DMS79 (cell line): ENCODE measurements around the gene LCN10.
A peak's percentile ranks its signal among the peaks of the same experiment; 100 is the strongest.
"Not testable (repeated sequence)": the region's sequence is repeated elsewhere in the genome, so short reads cannot be mapped to it uniquely, and the experiment has no call there.

Source experiments
- DNase-seq: peaks from one replicate; lab custom pipeline; 2025; lab: John Stamatoyannopoulos, UW

LCN10 gene

DNA sequence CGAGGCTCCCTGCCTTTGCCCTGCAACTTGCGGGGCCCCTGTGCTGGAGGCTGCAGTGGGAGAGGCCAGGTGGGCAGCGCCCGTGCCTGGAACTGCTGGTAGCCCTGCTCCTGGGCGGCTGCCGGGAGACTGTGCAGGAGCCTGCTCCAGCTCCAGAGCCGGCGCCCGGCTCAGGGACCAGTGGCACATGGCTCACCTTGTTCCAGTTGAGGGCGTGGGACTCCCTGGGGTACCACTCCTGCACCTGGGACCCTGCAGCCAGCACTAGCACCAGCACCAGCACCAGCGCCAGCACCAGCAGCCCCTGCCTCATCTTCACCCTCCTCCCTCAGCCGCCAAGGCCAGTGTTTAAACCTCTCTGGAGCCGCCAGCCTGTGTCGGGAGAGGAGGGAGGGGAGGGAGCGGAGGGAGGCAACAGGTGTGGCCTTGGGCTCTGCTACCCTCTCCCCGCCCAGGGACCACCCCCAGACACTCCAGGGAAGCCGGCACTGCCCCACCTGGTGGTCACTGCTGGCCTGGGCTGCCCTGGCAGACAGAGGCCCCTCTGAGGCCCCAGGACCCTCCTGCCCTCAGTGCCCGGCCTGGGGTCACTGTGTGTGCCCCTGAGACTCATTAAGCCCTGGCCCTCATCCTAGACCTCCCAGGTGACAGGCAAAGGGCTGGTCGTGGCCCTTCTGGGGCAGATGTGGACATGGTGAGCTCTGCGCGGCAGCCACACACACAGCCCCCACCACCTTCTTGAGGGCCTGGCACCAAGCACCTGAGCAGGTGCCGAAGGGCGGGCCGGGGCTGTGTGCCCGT is at the start of gene LCN10:
LCN10 (minus strand) TSS at position 350 of the 801 bp plus-strand sequence; CDS start at position 313, 37 bp downstream.
- DNase-seq, result peak; percentile 45

- peak; percentile 29 for DNase-seq
Measured at GRCh38 chr9:136791516-136792276, 49.0 kb upstream of the LCN10 start.

GRCh38 chr9:136790640-136791515 is 48.1 kb upstream of the LCN10 start, which contains the start of gene TMEM141:
Gene TMEM141, plus strand, starts transcription at chr9:136791344. Its CDS starts 27 bp downstream, at chr9:136791371.
- DNase-seq, result peak; percentile 98

DNA sequence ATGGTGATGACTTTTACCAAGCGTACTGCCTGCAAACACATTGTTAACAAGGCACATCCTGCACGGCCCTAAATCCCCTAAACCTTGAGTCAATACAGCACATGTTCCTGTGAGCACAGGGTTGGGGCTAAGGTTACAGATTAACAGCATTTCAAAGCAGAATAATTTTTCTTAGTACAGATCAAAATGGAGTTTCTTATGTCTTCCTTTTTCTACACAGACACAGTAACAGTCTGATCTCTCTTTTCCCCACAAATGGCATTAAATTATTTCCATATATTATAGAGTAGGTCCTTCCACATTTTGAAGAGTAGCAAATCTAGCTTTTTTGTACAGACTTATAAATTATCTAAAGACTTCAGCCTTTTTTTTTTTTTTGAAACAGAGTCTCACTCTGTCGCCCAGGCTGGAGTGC is 46.8 kb upstream of the LCN10 start:
- no peak for DNase-seq

- DNase-seq, result not testable (repeated sequence)
Measured at GRCh38 chr9:136788644-136789522, 46.1 kb upstream of the LCN10 start.

GRCh38 chr9:136787690-136788400 is 45.1 kb upstream of the LCN10 start:
- DNase-seq, result peak; percentile 56

- peak; percentile 59 for DNase-seq
Measured at GRCh38 chr9:136786983-136787382, 44.2 kb upstream of the LCN10 start.

DNA sequence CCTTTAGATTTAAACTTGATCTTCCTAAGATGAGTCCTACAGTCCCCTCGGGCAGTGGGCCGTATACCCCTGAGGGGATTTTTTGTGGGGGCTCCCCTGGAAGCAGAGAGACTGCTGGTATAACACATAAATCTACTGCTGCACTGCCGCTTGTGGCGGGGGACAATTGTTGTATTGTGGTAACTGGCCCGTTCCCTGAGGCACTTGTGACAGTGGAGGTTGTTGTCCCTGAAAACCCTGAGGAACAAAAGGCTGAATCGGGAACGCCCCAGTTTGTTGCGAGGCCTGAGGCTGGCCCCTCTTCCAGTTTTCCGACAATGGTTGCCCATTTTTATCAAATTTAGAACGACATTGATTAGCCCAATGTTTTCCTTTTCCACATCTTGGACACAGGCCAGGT is 43.7 kb upstream of the LCN10 start:
- DNase-seq, result no peak

GRCh38 chr9:136785565-136786355 is 43.0 kb upstream of the LCN10 start:
- DNase-seq, result not testable (repeated sequence)

GRCh38 chr9:136784997-136785361 is 42.2 kb upstream of the LCN10 start:
- no peak for DNase-seq

GRCh38 chr9:136784249-136784996 is 41.7 kb upstream of the LCN10 start:
- no peak for DNase-seq

GRCh38 chr9:136782452-136782851 is 39.7 kb upstream of the LCN10 start:
- DNase-seq, result no peak

- no peak for DNase-seq
Measured at GRCh38 chr9:136779808-136780207, 37.1 kb upstream of the LCN10 start.

DNA sequence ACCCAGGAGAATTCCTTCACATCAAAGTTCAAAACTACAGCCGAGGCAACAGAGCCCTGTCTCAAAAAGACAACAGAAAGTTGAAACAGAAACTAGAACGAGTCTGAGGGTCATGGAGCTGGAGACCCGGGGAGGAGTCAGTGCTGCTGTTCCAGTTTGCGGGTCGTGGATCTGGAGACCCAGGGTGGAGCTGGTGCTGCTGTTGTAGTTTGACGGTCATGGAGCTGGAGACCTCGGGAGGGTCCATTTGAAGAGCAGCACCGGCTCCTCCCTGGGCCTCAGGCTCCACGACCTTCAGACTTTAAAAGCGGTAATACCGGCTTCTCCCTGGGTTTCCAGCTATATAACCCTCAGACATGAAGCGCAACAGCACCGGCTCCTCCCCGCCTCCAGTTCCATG is 34.6 kb upstream of the LCN10 start:
- DNase-seq, result no peak

DNA sequence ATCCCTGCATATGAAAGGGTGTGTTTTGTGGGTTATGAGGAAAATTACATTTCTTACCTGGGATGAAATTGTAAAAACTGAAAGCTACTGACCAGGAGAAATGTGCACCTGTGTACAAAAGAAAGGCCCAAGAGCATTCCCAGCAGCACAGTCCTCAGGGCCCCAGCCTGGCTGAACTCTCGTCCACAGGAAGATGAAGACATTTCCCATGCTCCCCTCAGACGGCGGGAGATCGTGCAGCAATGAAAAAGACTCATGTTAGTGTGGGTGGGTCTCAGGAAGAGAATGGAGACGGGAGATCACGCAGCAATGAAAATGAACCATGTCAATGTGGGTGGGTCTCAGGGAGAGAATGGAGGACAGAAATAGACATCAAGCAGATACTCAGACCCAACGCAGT is 34.2 kb upstream of the LCN10 start:
- no peak for DNase-seq

- no peak for DNase-seq
Measured at GRCh38 chr9:136775191-136775590, 32.5 kb upstream of the LCN10 start.

- DNase-seq, result no peak
Measured at GRCh38 chr9:136774416-136775045, 31.8 kb upstream of the LCN10 start.

DNA sequence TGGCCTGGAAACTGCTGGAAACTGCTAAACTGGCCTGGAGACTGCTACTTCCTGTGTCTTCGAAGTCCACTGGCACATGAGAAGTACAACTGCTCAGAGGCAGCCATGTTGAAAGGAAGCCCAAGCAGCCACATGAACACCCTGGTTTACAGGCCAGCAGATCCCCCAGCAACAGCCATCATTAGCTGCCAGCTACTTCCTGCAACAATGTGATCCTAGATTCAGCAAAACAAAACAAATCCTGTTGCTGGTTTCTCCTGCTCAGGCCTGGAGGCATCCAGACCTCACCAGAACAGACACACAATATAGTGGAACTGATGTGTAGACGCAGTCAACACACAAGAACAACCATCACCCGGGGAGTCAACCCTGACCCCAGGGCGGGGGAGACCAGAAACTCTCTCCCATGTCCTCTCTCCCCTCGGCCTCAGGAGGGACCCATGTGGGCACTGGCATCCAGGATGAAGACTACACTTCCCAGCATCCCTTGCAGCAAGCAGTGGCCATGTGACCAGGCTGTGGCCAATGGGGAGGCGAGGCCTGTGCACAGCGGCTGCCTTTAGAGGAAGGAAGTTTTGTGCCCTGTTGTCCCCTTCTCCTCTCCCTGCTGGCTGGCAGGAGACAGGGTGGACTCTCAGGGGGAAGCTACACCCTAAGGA is 30.8 kb upstream of the LCN10 start:
- no peak for DNase-seq
